HG03196 (cell line): Measurements from ENCODE around the gene ATXN1.

Experiments used
- ATAC-seq: cut with Tn5 transposase; IDR thresholded peaks from one replicate; pipeline ENCODE4 v1.9.1; 2021; ENCODE audit not compliant: unreplicated experiment

The ATXN1 gene

GRCh38 chr6:16432075-16433032, 328.9 kb downstream of the ATXN1 start:
- ATAC-seq, result no peak

- no peak for ATAC-seq
Observed at GRCh38 chr6:16431106-16431505, 330.2 kb downstream of the ATXN1 start.

- no peak for ATAC-seq
Observed at GRCh38 chr6:16430391-16431089, 330.7 kb downstream of the ATXN1 start.

GRCh38 chr6:16429669-16430068, 331.6 kb downstream of the ATXN1 start:
- ATAC-seq, result no peak

GRCh38 chr6:16427124-16427523, 334.1 kb downstream of the ATXN1 start:
- no peak for ATAC-seq

- ATAC-seq, result no peak
Observed at GRCh38 chr6:16425881-16426615, 335.2 kb downstream of the ATXN1 start.

- ATAC-seq, result peak; percentile 8
Observed at GRCh38 chr6:16421462-16421960, 339.7 kb downstream of the ATXN1 start.

GRCh38 chr6:16420715-16421461, 340.4 kb downstream of the ATXN1 start:
- ATAC-seq, result peak; percentile 62

- ATAC-seq, result no peak
Observed at GRCh38 chr6:16420337-16420714, 340.9 kb downstream of the ATXN1 start.

GRCh38 chr6:16419636-16420336, 341.5 kb downstream of the ATXN1 start:
- ATAC-seq, result peak; percentile 72

GRCh38 chr6:16418151-16418550, 343.1 kb downstream of the ATXN1 start:
- ATAC-seq, result no peak

GRCh38 chr6:16415677-16416076, 345.6 kb downstream of the ATXN1 start:
- ATAC-seq, result no peak

- ATAC-seq, result no peak
Observed at GRCh38 chr6:16414205-16414604, 347.1 kb downstream of the ATXN1 start.

GRCh38 chr6:16413399-16413798, 347.9 kb downstream of the ATXN1 start:
- ATAC-seq, result no peak

GRCh38 chr6:16412982-16413381, 348.3 kb downstream of the ATXN1 start:
- no peak for ATAC-seq

- ATAC-seq, result no peak
Observed at GRCh38 chr6:16412171-16412570, 349.1 kb downstream of the ATXN1 start.

- no peak for ATAC-seq
Observed at GRCh38 chr6:16409531-16410441, 351.5 kb downstream of the ATXN1 start.

GRCh38 chr6:16408766-16409165, 352.5 kb downstream of the ATXN1 start:
- ATAC-seq, result no peak

- ATAC-seq, result no peak
Observed at GRCh38 chr6:16406966-16407365, 354.3 kb downstream of the ATXN1 start.
